ENCODE measurements around the gene LINC01488.

DNA sequence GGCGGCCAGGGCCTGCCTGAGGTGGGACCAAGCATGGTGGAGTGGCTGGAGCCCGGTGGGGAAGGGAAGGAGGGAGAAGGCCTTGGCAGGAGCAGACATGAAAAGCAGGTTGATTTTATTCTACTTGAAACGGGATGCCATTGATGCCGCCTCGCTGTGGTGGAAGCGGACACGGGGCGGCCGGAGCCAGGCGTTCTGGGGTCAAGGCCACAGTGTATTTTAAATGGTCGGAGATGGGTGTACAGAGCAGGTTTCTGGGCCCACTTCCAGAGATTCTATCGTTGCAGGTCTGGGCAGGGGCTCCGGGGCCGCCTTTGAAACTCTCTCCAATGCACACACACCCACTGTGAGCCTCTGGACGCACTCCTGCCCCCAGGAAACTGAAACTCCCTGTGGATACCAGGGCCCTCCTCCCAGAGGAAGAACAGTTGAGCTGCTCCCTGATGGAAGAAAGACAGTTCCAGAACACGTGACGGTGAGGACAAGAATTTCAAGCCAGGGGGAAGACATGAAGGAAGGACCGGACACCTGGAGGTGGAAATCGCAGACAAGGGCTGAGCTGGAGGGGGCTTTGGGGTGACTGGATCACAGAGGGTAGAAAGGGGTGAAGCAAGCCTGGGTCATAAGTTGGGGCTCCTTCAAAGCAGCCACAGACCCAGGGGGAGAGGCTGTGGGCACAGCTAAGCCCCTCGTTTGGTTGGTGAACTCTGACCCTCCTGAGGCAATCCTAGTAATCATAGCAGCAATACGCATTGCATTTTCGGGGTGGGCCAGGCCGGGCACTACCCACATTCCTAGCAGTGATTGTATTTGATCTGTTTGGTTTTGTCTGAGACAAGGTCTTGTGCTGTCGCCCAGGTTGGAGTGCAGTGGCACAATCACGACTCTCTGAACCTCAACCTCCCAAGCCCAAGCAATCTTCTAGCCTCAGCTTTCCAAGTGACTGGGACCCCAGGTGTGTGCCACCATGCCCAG, 12.3 kb upstream of the LINC01488 start:
- TF ChIP-seq EZH2phosphoT487 (IDR thresholded peaks at IDR 0.05; ENCODE audit: insufficient read depth, low read depth) (no peak), EZH2 (IDR thresholded peaks at IDR 0.05; ENCODE audit: insufficient read depth, poor library complexity, severe bottlenecking) (no peak)

Data from GM23248 (cell line).